NCI-H2107 treated with DMSO at 0.1 percent for 48 hours (cell line): ENCODE measurements around the gene STRA6.

Experiments
- DNase-seq: peaks from one replicate; lab custom pipeline; 2025; ENCODE audit not compliant: unreplicated experiment; lab: John Stamatoyannopoulos, UW

Gene STRA6

GRCh38 chr15:74133694-74134386, 68.7 kb downstream of the STRA6 start:
- no peak for DNase-seq

GRCh38 chr15:74132681-74133651, 69.6 kb downstream of the STRA6 start:
- no peak for DNase-seq

GRCh38 chr15:74131628-74132413, 70.8 kb downstream of the STRA6 start:
- DNase-seq: no peak

GRCh38 chr15:74130849-74131627, 71.5 kb downstream of the STRA6 start:
- no peak for DNase-seq

- DNase-seq: no peak
Measured at GRCh38 chr15:74130155-74130848, 72.3 kb downstream of the STRA6 start, which contains the start of gene ISLR2. TSS of gene ISLR2 (plus strand) at chr15:74130586. CDS start at chr15:74132755, 2,169 bp downstream.

- DNase-seq: peak; percentile 41
Measured at GRCh38 chr15:74129586-74130154, 72.9 kb downstream of the STRA6 start.
